HepG2 (cell line): ENCODE results near the gene ABHD2. TPM values are rescaled to one million over a fixed set of nuclear protein-coding genes. Genes with fewer than 3 reads are reported as not detected.

ENCODE experiments used
- ATAC-seq: fragments of 200-7000 bp; cut with Tn5 transposase; 3 replicates; pipeline ENCODE4 v1.9.1; 2020; ENCODE audit warnings: mild to moderate bottlenecking, moderate library complexity
- BruUV-seq: library from RNA; stranded (reverse); fragments of 400-500 nt; replicated peaks from 2 replicates; lab custom pipeline; 2021; lab: Mats Ljungman, UMichigan
- CTCF ChIA-PET: fragments of 300-600 bp; formaldehyde crosslinking; extraction: SDS; loops from one replicate; lab custom pipeline; 2021; ENCODE audit warnings: low total read pairs, inconsistent platforms, low intra/inter-chr PET ratio; lab: Yijun Ruan, JAX
- POLR2A ChIA-PET: fragments of 350-600 bp; sonication (Branson Sonifier 250); formaldehyde crosslinking; loops from one replicate; lab custom pipeline; 2020; ENCODE audit warnings: antibody characterized with exemption, inconsistent platforms; lab: Yijun Ruan, JAX
- DNase-seq: peaks from one replicate; pipeline ENCODE4 v3.0.0-alpha.2; 2015; ENCODE audit warnings: low spot score
- FAIRE-seq: peaks from 3 replicates; lab custom pipeline; 2011; peaks lifted over from hg19 to GRCh38; lab: Jason Lieb, UNC
- H2AFZ ChIP-seq: one replicate; pipeline ENCODE4 v1.6.1; 2011; ENCODE audit warnings: low read length, inconsistent platforms
- H3K27ac ChIP-seq: fragments of 300-600 bp; 3 replicates; pipeline ENCODE4 v1.8.0; 2011; ENCODE audit warnings: mixed run types, mild to moderate bottlenecking, mixed read lengths, low read length, inconsistent platforms; ENCODE audit not compliant: insufficient read depth; ENCODE audit errors: extremely low read length
- H3K27me3 ChIP-seq, 2 experiments: fragments of 200-600 bp in 1 of 2; 2 replicates in 1 of 2; 3 replicates in 1 of 2; pipeline versions ENCODE4 v1.6.0 to v1.8.0; 2011; ENCODE audit warnings: low read length in 2 of 2, mild to moderate bottlenecking in 2 of 2, moderate library complexity in 2 of 2, inconsistent platforms in 1 of 2; ENCODE audit not compliant: insufficient read depth in 2 of 2, control insufficient read depth in 1 of 2
- H3K36me3 ChIP-seq, 2 experiments: fragments of 200-600 bp in 1 of 2; replicated peaks in 1 of 2; 2 replicates in 1 of 2; 3 replicates in 1 of 2; pipeline versions ENCODE4 v1.5.1 to v1.8.0; 2011; ENCODE audit warnings: low read length in 2 of 2, inconsistent platforms in 1 of 2; ENCODE audit not compliant: insufficient read depth in 2 of 2, control insufficient read depth in 1 of 2
- H3K4me1 ChIP-seq: 2 replicates; pipeline ENCODE4 v1.5.1; 2012; ENCODE audit warnings: low read length, inconsistent platforms; ENCODE audit not compliant: insufficient read depth
- H3K4me2 ChIP-seq: 2 replicates; pipeline ENCODE4 v1.6.0; 2011; ENCODE audit warnings: low read depth, low read length, inconsistent platforms
- H3K4me3 ChIP-seq, 3 experiments: fragments of 200-600 bp in 1 of 3; sonication (generic), shearing (Covaris generic) in 1 of 3; replicated peaks in 1 of 3; 2 replicates each; pipeline ENCODE4 v1.5.1; 2011 to 2016; ENCODE audit warnings: low read length in 3 of 3, inconsistent platforms in 2 of 3, low read depth in 2 of 3, mild to moderate bottlenecking in 2 of 3, control low read depth in 1 of 3, mixed read lengths in 1 of 3; ENCODE audit not compliant: insufficient read depth in 1 of 3
- H3K79me2 ChIP-seq: one replicate; pipeline ENCODE4 v1.6.1; 2011; ENCODE audit warnings: low read length, inconsistent platforms; ENCODE audit not compliant: insufficient read depth
- H3K9ac ChIP-seq: 2 replicates; pipeline ENCODE4 v1.6.0; 2011; ENCODE audit warnings: mild to moderate bottlenecking, low read depth, low read length, inconsistent platforms; ENCODE audit not compliant: insufficient read depth
- H3K9me3 ChIP-seq: 2 replicates; pipeline ENCODE4 v1.5.1; 2012; ENCODE audit warnings: mild to moderate bottlenecking, low read length
- H4K20me1 ChIP-seq: 2 replicates; pipeline ENCODE4 v1.6.0; 2011; ENCODE audit warnings: inconsistent platforms, mild to moderate bottlenecking, low read length, moderate library complexity; ENCODE audit not compliant: insufficient read depth
- CREB3 ChIP-seq: sonication (generic); formaldehyde crosslinking; IDR thresholded peaks from 2 replicates; pipeline ENCODE4 v1.5.0; 2020; ENCODE audit warnings: missing genetic modification reagents
- HDAC6 ChIP-seq: fragments of 200-600 bp; sonication (generic); IDR thresholded peaks from 2 replicates; pipeline ENCODE4 v1.7.0; 2017; ENCODE audit warnings: mild to moderate bottlenecking, antibody characterized with exemption, low read length, low read depth
- IRF2 ChIP-seq: IDR thresholded peaks from 2 replicates; pipeline ENCODE4 v1.6.1; 2018; ENCODE audit warnings: missing genetic modification reagents, missing compliant biosample characterization
- MAX ChIP-seq: IDR thresholded peaks from 2 replicates; pipeline ENCODE4 v1.6.1; 2012; ENCODE audit warnings: inconsistent platforms
- NCOR1 ChIP-seq: fragments of 200-600 bp; sonication (generic); IDR thresholded peaks from 2 replicates; pipeline ENCODE4 v1.7.0; 2017; ENCODE audit warnings: antibody characterized with exemption, low read length, borderline replicate concordance
- PAXIP1 ChIP-seq: sonication (generic); formaldehyde crosslinking; conservative IDR thresholded peaks from 2 replicates; pipeline ENCODE4 v1.4.0; 2020; ENCODE audit warnings: mild to moderate bottlenecking, missing genetic modification reagents, moderate library complexity
- RERE ChIP-seq: IDR thresholded peaks from 2 replicates; pipeline ENCODE4 v1.6.1; 2016; ENCODE audit warnings: low read depth, missing genetic modification reagents, missing compliant biosample characterization
- SP140L ChIP-seq: sonication (generic); formaldehyde crosslinking; IDR thresholded peaks from 2 replicates; pipeline ENCODE4 v1.4.0; 2020; ENCODE audit warnings: missing genetic modification reagents, borderline replicate concordance
- TEAD3 ChIP-seq: optimal IDR thresholded peaks from 2 replicates; pipeline ENCODE3; 2016; ENCODE audit warnings: borderline replicate concordance
- WGBS: methylation state at CpG from one replicate; pipeline ENCODE4 v1.1.6; 2017; ENCODE audit warnings: low lambda C conversion rate; 5-methylcytosine and 5-hydroxymethylcytosine counted together
- in situ Hi-C: cut with HindIII; loops from 2 replicates; pipeline ENCODE4 v1.10.0; 2017; ENCODE audit warnings: low pct_unique_long_range_greater_than_20kb; ENCODE audit not compliant: extremely low pct_ligation_motif_present
- intact Hi-C: fragments of 100-400 bp; cut with micrococcal nuclease; formaldehyde crosslinking; loops from one replicate; pipeline ENCODE4 v1.10.0; 2022; ENCODE audit not compliant: unreplicated experiment
- polyA plus RNA-seq, 8 experiments: library from polyadenylated mRNA; depleted of rRNA in 3 of 8; stranded (reverse) in 7 of 8; unstranded in 1 of 8; fragments of >200 nt; fragmentation: Illumina TruSeq in 4 of 8; extraction: Trizol in 4 of 8; gene quantifications; 2 replicates each; pipeline versions ENCODE4 v1.2.1 to v1.2.3, GENCODE V29; 2011 to 2016; ENCODE audit warnings: low read depth in 4 of 8, missing spikeins in 1 of 8, mixed read lengths in 1 of 8; ENCODE audit not compliant: insufficient read depth in 1 of 8
- total RNA-seq, 5 experiments: library from RNA; depleted of rRNA; stranded (reverse); fragments of >200 nt; fragmentation: Illumina TruSeq; extraction: Trizol; gene quantifications; 2 replicates each; pipeline ENCODE4 v1.2.3, GENCODE V29; 2016; ENCODE audit warnings: low read depth in 1 of 5

The ABHD2 gene
- total and polyA plus RNA-seq, 2 of the 13 experiments (the other 11 are each of a cell fraction or from before 2014, with no cell fraction given) = 14.8 to 22.4 TPM

GRCh38 chr15:89128320-89129122 lies 40.3 kb downstream of the ABHD2 start:
- Histone ChIP-seq H3K9me3 (no peaks in the 10 kb centered on the region), H2AFZ (no peak overlapping the region), H3K4me3 (peak overlapping the region in 1 of 3 experiments; percentile 4; a peak in 1 of 6 replicates), H3K27ac (peak overlapping the region; percentile 76), H3K9ac (peak overlapping the region; percentile 26; the same call in 1 of the 2 replicates), H3K4me2 (peak overlapping the region; percentile 51), H4K20me1 (no peaks in the 10 kb centered on the region), H3K79me2 (no peaks in the 10 kb centered on the region), H3K36me3 (peaks cover 0 to 13% of the 10 kb centered on the region in 2 experiments; a peak in 3 of 5 replicates), H3K27me3 (no peaks in the 10 kb centered on the region), H3K4me1 (peaks cover 100% of the 10 kb centered on the region)
- DNase-seq = peak; percentile 33
- no TSS peak for BruUV-seq
- FAIRE-seq = no peak
- 34% methylated on average over 6 of the region's 6 CpGs for WGBS
- in situ Hi-C loops (loop anchor here (5.0 kb wide), 1 partner anchor 71 kb away; no protein-coding TSS in a partner anchor), intact Hi-C loops (loop anchor here (1.0 kb wide), 1 partner anchor 71 kb away; no protein-coding TSS in a partner anchor)
- POLR2A ChIA-PET = interaction anchor here (0.5 to 4.2 kb wide), 12 partner anchors 9 to 60 kb away, joined by 3 to 45 read pairs (median 6); partner anchors contain the start of gene ABHD2
- CTCF ChIA-PET = interaction anchor here (1.6 to 2.6 kb wide), 2 partner anchors 43 to 71 kb away, joined by 4 to 19 read pairs; no protein-coding TSS in a partner anchor
- peak; percentile 23 for ATAC-seq
- TF ChIP-seq HDAC6 (no peak), SP140L (CRISPR knock-in tag) (no peak), IRF2 (CRISPR knock-in tag) (no peak), MAX (peak; percentile 48), TEAD3 (CRISPR knock-in tag) (no peak), CREB3 (CRISPR knock-in tag) (no peak), PAXIP1 (CRISPR knock-in tag) (peak; percentile 90), RERE (CRISPR knock-in tag) (no peak), NCOR1 (no peak)
